ENCODE results near the gene AP5B1. TPM values are rescaled to one million over a fixed set of nuclear protein-coding genes. Genes with fewer than 3 reads are reported as not detected.

Gene AP5B1
- total RNA-seq, 1 experiment from 2014 or later, result 19.5 TPM

DNA sequence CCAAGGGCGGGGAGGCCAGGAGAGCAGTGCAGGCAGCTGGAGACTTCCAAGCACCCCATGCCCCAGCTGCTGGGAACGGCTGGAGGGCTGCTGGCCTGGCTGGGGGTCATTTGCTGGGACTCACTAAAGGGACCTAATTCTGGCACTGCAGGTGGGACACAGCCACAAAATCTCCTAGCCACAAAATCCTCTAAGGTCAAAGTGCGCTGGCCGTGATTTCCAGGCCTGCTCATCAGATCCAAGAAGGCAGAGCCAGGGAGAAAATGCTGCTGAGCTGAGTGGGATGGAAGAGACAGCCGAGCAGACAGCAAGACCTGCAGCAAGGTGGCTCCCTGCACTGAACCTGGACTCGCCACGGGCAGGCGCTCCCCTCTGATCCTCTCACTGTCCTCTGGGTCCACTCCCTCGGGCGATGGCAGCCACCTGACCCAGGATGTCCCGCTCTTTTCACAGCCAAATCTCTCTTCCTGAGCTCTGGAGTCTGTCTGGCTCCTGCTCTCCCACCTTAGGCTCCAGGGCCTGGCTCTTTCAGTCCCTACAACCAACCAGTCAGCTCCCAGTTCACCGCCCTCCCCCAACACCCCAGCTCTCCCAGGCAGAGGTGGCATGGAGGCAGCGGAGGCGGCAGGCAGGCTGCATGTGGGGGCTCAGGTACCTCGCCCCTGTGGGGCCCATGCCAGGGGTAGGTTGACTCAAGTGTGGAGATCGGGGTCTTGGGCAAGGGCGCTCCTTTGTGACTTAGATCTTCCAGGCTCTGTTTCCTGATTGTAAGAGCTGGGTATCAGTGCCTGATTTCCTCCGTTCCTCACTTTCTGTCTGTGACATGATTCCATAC is 20.6 kb upstream of the AP5B1 start:
- RAD21 ChIA-PET (ENCODE audit: low non-redundant PET in 1 of 2, low total read pairs in 2 of 2, uncharacterized antibody in 2 of 2, unreplicated experiment in 2 of 2), result no interaction called here
- Histone ChIP-seq H3K4me2 (ENCODE audit: low read length) (no peak overlapping the region), H3K9me2 (ENCODE audit: insufficient read depth) (no peaks in the 10 kb centered on the region), H3K27me3 (ENCODE audit: insufficient read depth, low read length) (no peaks in the 10 kb centered on the region), H3K9me3 (ENCODE audit: control insufficient read depth in 1 of 2, insufficient read depth in 1 of 2, low read depth in 1 of 2, low read length in 2 of 2) (no peaks in the 10 kb centered on the region), H3K79me2 (ENCODE audit: insufficient read depth, low read length) (no peaks in the 10 kb centered on the region), H3K4me3 (replicated peaks in 1 of 2; ENCODE audit: low read depth in 1 of 2, low read length in 2 of 2) (no peak overlapping the region), H3K36me3 (ENCODE audit: control insufficient read depth in 1 of 2, insufficient read depth in 2 of 2, low read length in 2 of 2) (peaks cover 0 to under 1% of the 10 kb centered on the region in 2 experiments; a peak in 1 of 4 replicates), H2AFZ (ENCODE audit: low read depth, low read length, poor library complexity, severe bottlenecking) (no peak overlapping the region), H4K20me1 (ENCODE audit: insufficient read depth) (no peaks in the 10 kb centered on the region), H3K4me1 (ENCODE audit: control insufficient read depth in 1 of 2, insufficient read depth in 2 of 2, low read length in 2 of 2) (peaks cover 0 to 3% of the 10 kb centered on the region in 2 experiments; a peak in 1 of 4 replicates), H3K9ac (ENCODE audit: low read length) (no peak overlapping the region), H3K27ac (ENCODE audit: low read depth, low read length) (no peak overlapping the region)
- no TSS peak for BruUV-seq (replicated peaks)
- POLR2A ChIA-PET, result interaction anchor here (1.3 kb wide), 1 partner anchor 9 kb away, joined by 6 read pairs; no protein-coding TSS in a partner anchor
- TF ChIP-seq ZFX (IDR thresholded peaks at IDR 0.05), result no peak
- TF ChIP-seq, protein P1, sequence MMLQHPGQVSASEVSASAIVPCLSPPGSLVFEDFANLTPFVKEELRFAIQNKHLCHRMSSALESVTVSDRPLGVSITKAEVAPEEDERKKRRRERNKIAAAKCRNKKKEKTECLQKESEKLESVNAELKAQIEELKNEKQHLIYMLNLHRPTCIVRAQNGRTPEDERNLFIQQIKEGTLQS (IDR thresholded peaks at IDR 0.05), result no peak
- TF ChIP-seq FOSL1 (IDR thresholded peaks at IDR 0.05; ENCODE audit: low read depth), result no peak
- TF ChIP-seq JUND (IDR thresholded peaks at IDR 0.05), result no peak
- TF ChIP-seq TCF7L2 (IDR thresholded peaks at IDR 0.05; ENCODE audit: borderline replicate concordance, extremely low read depth, insufficient read depth, insufficient read length), result no peak
- DNase-seq (ENCODE audit: low read depth, low spot score) (no peak), ATAC-seq (no peak)
- CTCF ChIA-PET, result interaction anchor here (1.3 to 2.2 kb wide), 2 partner anchors 11 to 21 kb away, joined by 5 read pairs; no protein-coding TSS in a partner anchor
- intact Hi-C loops (cut with micrococcal nuclease), result no loop called here

- no peak overlapping the region for H2AFZ ChIP-seq (ENCODE audit: low read depth, low read length, poor library complexity, severe bottlenecking)
- H3K4me1 ChIP-seq (ENCODE audit: control insufficient read depth in 1 of 2, insufficient read depth in 2 of 2, low read length in 2 of 2), result peaks cover 3 to 6% of the 10 kb centered on the region in 2 experiments; a peak in 3 of 4 replicates
- no TSS peak for BruUV-seq (replicated peaks)
- no peaks in the 10 kb centered on the region for H3K27me3 ChIP-seq (ENCODE audit: insufficient read depth, low read length)
- H3K27ac ChIP-seq (ENCODE audit: low read depth, low read length), result no peak overlapping the region
- DNase-seq (ENCODE audit: low read depth, low spot score), result no peak
- H3K9ac ChIP-seq (ENCODE audit: low read length), result no peak overlapping the region
- H3K9me2 ChIP-seq (ENCODE audit: insufficient read depth), result no peaks in the 10 kb centered on the region
- CTCF ChIA-PET, result interaction anchor here (1.2 to 3.0 kb wide), 2 partner anchors 19 to 86 kb away, joined by 4 to 12 read pairs; no protein-coding TSS in a partner anchor
- RAD21 ChIA-PET (ENCODE audit: low non-redundant PET in 1 of 2, low total read pairs in 2 of 2, uncharacterized antibody in 2 of 2, unreplicated experiment in 2 of 2), result no interaction called here
- H3K9me3 ChIP-seq (ENCODE audit: control insufficient read depth in 1 of 2, insufficient read depth in 1 of 2, low read depth in 1 of 2, low read length in 2 of 2), result no peaks in the 10 kb centered on the region
- TF ChIP-seq FOSL1 (IDR thresholded peaks at IDR 0.05; ENCODE audit: low read depth), result no peak
- TF ChIP-seq EZH2 (IDR thresholded peaks at IDR 0.05), result no peak
- no peak for TF ChIP-seq ZNF274 (IDR thresholded peaks at IDR 0.05; ENCODE audit: low read depth, low read length)
- TF ChIP-seq SIN3A (IDR thresholded peaks at IDR 0.05; ENCODE audit: low read depth), result no peak
- TF ChIP-seq RAD21 (IDR thresholded peaks at IDR 0.05; ENCODE audit: low read depth), result no peak
- no peak for TF ChIP-seq CBX3 (IDR thresholded peaks at IDR 0.05; ENCODE audit: low read depth)
- no peak for TF ChIP-seq YY1 (IDR thresholded peaks at IDR 0.05; ENCODE audit: extremely low read depth, insufficient replicate concordance, low read depth, low read length)
- no peak for TF ChIP-seq SRF (IDR thresholded peaks at IDR 0.05; ENCODE audit: low read depth)
- TF ChIP-seq EGR1 (IDR thresholded peaks at IDR 0.05; ENCODE audit: low read depth), result no peak
- TF ChIP-seq TCF7L2 (IDR thresholded peaks at IDR 0.05; ENCODE audit: borderline replicate concordance, extremely low read depth, insufficient read depth, insufficient read length), result no peak
- no peak for TF ChIP-seq SP1 (IDR thresholded peaks at IDR 0.05; ENCODE audit: low read depth)
- no peak for TF ChIP-seq JUND (IDR thresholded peaks at IDR 0.05)
- TF ChIP-seq POLR2AphosphoS5 (IDR thresholded peaks at IDR 0.05; ENCODE audit: low read depth, low read length), result no peak
- TF ChIP-seq, protein P2, sequence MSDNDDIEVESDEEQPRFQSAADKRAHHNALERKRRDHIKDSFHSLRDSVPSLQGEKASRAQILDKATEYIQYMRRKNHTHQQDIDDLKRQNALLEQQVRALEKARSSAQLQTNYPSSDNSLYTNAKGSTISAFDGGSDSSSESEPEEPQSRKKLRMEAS (IDR thresholded peaks at IDR 0.05), result no peak
- TF ChIP-seq EZH2phosphoT487 (IDR thresholded peaks at IDR 0.05; ENCODE audit: borderline replicate concordance), result no peak
- no peaks in the 10 kb centered on the region; the same call in 1 of the 2 replicates for H3K79me2 ChIP-seq (ENCODE audit: insufficient read depth, low read length)
- intact Hi-C loops (cut with micrococcal nuclease), result no loop called here
- H3K4me3 ChIP-seq (replicated peaks in 1 of 2; ENCODE audit: low read depth in 1 of 2, low read length in 2 of 2), result no peak overlapping the region
- no peaks in the 10 kb centered on the region for H4K20me1 ChIP-seq (ENCODE audit: insufficient read depth)
- no peak for ATAC-seq
- H3K36me3 ChIP-seq (ENCODE audit: control insufficient read depth in 1 of 2, insufficient read depth in 2 of 2, low read length in 2 of 2), result peaks cover 12 to 20% of the 10 kb centered on the region in 2 experiments; a peak in 3 of 4 replicates
- H3K4me2 ChIP-seq (ENCODE audit: low read length), result no peak overlapping the region
- POLR2A ChIA-PET, result no interaction called here
Measured at GRCh38 chr11:65798882-65799281, 18.1 kb upstream of the AP5B1 start.

Measured in HCT116 (cell line).